Astrocyte (in vitro differentiated cells and primary cell): ENCODE measurements around the gene PXMP4. TPM values are rescaled to one million over a fixed set of nuclear protein-coding genes. Genes with fewer than 3 reads are reported as not detected.
A peak's percentile ranks its signal among the peaks of the same experiment; 100 is the strongest.

Experiments
- DNase-seq: peaks from one replicate; pipeline ENCODE4 v3.0.0-alpha.2; 2010; ENCODE audit warnings: low read depth
- FAIRE-seq: peaks from 2 replicates; lab custom pipeline; 2011; peaks lifted over from hg19 to GRCh38; lab: Jason Lieb, UNC
- H2AFZ ChIP-seq: 2 replicates; pipeline ENCODE4 v1.6.0; 2012; ENCODE audit warnings: low read depth, low read length, inconsistent platforms
- H3K27ac ChIP-seq: 2 replicates; pipeline ENCODE4 v1.5.1; 2011; ENCODE audit warnings: low read depth, low read length, inconsistent platforms
- H3K27me3 ChIP-seq: 2 replicates; pipeline ENCODE4 v1.6.0; 2011; ENCODE audit warnings: low read length, inconsistent platforms; ENCODE audit not compliant: insufficient read depth
- H3K36me3 ChIP-seq: 2 replicates; pipeline ENCODE4 v1.5.1; 2011; ENCODE audit warnings: low read length, inconsistent platforms; ENCODE audit not compliant: insufficient read depth
- H3K4me1 ChIP-seq: 2 replicates; pipeline ENCODE4 v1.5.1; 2011; ENCODE audit warnings: low read length, inconsistent platforms; ENCODE audit not compliant: insufficient read depth
- H3K4me2 ChIP-seq: 2 replicates; pipeline ENCODE4 v1.6.0; 2012; ENCODE audit warnings: low read length, inconsistent platforms
- H3K4me3 ChIP-seq: 2 replicates; pipeline ENCODE4 v1.5.1; 2011; ENCODE audit warnings: low read depth, mild to moderate bottlenecking, low read length, inconsistent platforms; ENCODE audit not compliant: insufficient read depth
- H3K79me2 ChIP-seq: 2 replicates; pipeline ENCODE4 v1.6.0; 2012; ENCODE audit warnings: mild to moderate bottlenecking, low read length, inconsistent platforms; ENCODE audit not compliant: insufficient read depth
- H3K9ac ChIP-seq: 2 replicates; pipeline ENCODE4 v1.6.0; 2012; ENCODE audit warnings: mild to moderate bottlenecking, low read length, inconsistent platforms
- H3K9me3 ChIP-seq: 2 replicates; pipeline ENCODE4 v1.5.1; 2012; ENCODE audit warnings: low read depth, mild to moderate bottlenecking, low read length, inconsistent platforms; ENCODE audit not compliant: insufficient read depth
- H4K20me1 ChIP-seq: 2 replicates; pipeline ENCODE4 v1.6.0; 2012; ENCODE audit warnings: low read length, inconsistent platforms; ENCODE audit not compliant: insufficient read depth
- H3K27ac Mint-ChIP-seq: one replicate; pipeline ENCODE4 v1.8.0; 2021; ENCODE audit warnings: mild to moderate bottlenecking, mixed read lengths; ENCODE audit not compliant: unreplicated experiment
- H3K27me3 Mint-ChIP-seq: one replicate; pipeline ENCODE4 v1.8.0; 2021; ENCODE audit warnings: low read depth, mixed read lengths; ENCODE audit not compliant: unreplicated experiment
- H3K36me3 Mint-ChIP-seq: one replicate; pipeline ENCODE4 v1.8.0; 2021; ENCODE audit warnings: low read depth, mixed read lengths; ENCODE audit not compliant: unreplicated experiment
- H3K4me1 Mint-ChIP-seq: one replicate; pipeline ENCODE4 v1.8.0; 2021; ENCODE audit warnings: low read depth, mixed read lengths; ENCODE audit not compliant: unreplicated experiment
- H3K4me3 Mint-ChIP-seq: one replicate; pipeline ENCODE4 v1.8.0; 2021; ENCODE audit warnings: mild to moderate bottlenecking, moderate library complexity, mixed read lengths; ENCODE audit not compliant: unreplicated experiment
- H3K9me3 Mint-ChIP-seq: one replicate; pipeline ENCODE4 v1.8.0; 2021; ENCODE audit warnings: mild to moderate bottlenecking, mixed read lengths; ENCODE audit not compliant: unreplicated experiment
- EZH2 ChIP-seq: IDR thresholded peaks from 2 replicates; pipeline ENCODE4 v1.6.1; 2012; ENCODE audit warnings: mild to moderate bottlenecking, low read length, inconsistent platforms; ENCODE audit not compliant: insufficient read depth
- total RNA-seq: library from RNA; stranded (reverse); gene quantifications from 2 replicates; pipeline ENCODE4 v1.2.1, GENCODE V29; 2021
- TF ChIP-seq, protein P1 (sequence below): IDR thresholded peaks from 2 replicates; pipeline ENCODE4 v1.5.1; 2011; ENCODE audit warnings: low read depth, mild to moderate bottlenecking, inconsistent platforms, low read length, moderate library complexity; ENCODE audit not compliant: insufficient read depth

Gene PXMP4
- total RNA-seq, 1 donor from 2014 or later, result 1.1 TPM

DNA sequence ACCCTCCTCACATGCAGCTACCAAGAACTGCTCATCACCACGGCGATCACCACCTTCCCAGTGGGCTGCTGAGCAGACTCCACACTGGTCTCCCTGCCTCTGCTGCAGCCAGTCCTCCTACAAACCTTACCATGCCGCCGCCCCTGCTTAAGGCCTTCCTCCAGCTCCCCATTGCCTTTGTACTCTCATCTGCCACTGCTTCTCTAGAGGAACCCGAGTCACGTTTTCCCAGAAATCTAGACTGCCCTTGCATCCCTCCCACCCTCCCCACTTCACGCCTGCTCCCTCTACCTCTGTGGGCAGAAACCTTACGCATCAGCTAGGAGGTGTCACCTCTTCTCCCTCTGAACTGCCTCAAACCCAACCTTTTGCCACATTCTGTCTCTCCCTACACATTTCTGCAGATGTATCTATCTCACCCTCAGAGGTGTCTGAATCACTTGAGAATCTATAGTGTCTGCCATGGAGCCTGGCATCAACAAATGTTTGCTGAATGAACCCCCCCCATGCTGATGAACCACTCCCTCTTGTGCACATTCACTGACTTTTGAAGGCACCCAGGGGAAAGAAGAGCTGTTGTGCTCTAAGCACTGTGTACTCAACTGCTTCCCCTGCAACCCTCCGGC, 38.3 kb downstream of the PXMP4 start:
- Histone ChIP-seq H3K27me3 (no peaks in the 10 kb centered on the region), H3K4me1 (peaks cover 14% of the 10 kb centered on the region), H3K27ac (no peak overlapping the region), H3K9me3 (no peaks in the 10 kb centered on the region), H3K4me2 (no peak overlapping the region), H3K9ac (no peak overlapping the region), H3K36me3 (no peaks in the 10 kb centered on the region), H4K20me1 (peaks cover 28% of the 10 kb centered on the region), H2AFZ (no peak overlapping the region), H3K4me3 (no peak overlapping the region), H3K79me2 (peaks cover 10% of the 10 kb centered on the region)
- TF ChIP-seq, protein P1, sequence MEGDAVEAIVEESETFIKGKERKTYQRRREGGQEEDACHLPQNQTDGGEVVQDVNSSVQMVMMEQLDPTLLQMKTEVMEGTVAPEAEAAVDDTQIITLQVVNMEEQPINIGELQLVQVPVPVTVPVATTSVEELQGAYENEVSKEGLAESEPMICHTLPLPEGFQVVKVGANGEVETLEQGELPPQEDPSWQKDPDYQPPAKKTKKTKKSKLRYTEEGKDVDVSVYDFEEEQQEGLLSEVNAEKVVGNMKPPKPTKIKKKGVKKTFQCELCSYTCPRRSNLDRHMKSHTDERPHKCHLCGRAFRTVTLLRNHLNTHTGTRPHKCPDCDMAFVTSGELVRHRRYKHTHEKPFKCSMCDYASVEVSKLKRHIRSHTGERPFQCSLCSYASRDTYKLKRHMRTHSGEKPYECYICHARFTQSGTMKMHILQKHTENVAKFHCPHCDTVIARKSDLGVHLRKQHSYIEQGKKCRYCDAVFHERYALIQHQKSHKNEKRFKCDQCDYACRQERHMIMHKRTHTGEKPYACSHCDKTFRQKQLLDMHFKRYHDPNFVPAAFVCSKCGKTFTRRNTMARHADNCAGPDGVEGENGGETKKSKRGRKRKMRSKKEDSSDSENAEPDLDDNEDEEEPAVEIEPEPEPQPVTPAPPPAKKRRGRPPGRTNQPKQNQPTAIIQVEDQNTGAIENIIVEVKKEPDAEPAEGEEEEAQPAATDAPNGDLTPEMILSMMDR, result no peak
- no peak for TF ChIP-seq EZH2
- DNase-seq (no peak), FAIRE-seq (no peak)
- H3K36me3 Mint-ChIP-seq, result peaks cover 3% of the 10 kb centered on the region
- H3K27me3 Mint-ChIP-seq, result peaks cover 9% of the 10 kb centered on the region
- H3K4me3 Mint-ChIP-seq, result no peak overlapping the region
- no peak overlapping the region for H3K27ac Mint-ChIP-seq
- no peaks in the 10 kb centered on the region for H3K4me1 Mint-ChIP-seq
- H3K9me3 Mint-ChIP-seq, result no peaks in the 10 kb centered on the region

DNA sequence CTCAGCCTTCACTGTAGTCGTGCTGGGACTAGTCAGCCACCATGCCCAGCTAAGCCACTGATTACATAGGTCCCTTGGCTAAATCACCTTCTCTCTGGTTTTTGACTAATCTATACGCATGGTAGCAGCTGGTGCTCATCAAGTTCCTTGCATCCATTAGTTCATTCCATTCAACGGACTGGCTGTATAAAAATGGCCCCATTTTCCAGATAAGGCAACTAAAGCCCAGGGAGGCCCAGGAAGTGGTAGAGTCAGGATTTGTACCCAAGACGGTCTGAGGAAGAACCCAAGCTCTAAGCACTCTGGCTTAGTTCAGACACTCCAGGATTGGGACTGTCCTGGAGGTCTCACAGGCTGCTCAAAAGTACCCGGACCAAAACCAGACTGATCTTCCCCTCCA, 38.8 kb downstream of the PXMP4 start:
- H3K9me3 Mint-ChIP-seq, result no peaks in the 10 kb centered on the region
- H3K36me3 Mint-ChIP-seq, result peaks cover 3% of the 10 kb centered on the region
- peaks cover 9% of the 10 kb centered on the region for H3K27me3 Mint-ChIP-seq
- H3K4me3 ChIP-seq, result no peak overlapping the region
- H3K9ac ChIP-seq, result no peak overlapping the region
- no peak overlapping the region for H3K4me3 Mint-ChIP-seq
- H3K4me1 Mint-ChIP-seq, result no peaks in the 10 kb centered on the region
- H3K27ac ChIP-seq, result no peak overlapping the region
- no peak overlapping the region for H2AFZ ChIP-seq
- H4K20me1 ChIP-seq, result peaks cover 28% of the 10 kb centered on the region
- no peaks in the 10 kb centered on the region for H3K9me3 ChIP-seq
- H3K27ac Mint-ChIP-seq, result no peak overlapping the region
- H3K36me3 ChIP-seq, result no peaks in the 10 kb centered on the region
- H3K79me2 ChIP-seq, result peaks cover 10% of the 10 kb centered on the region
- DNase-seq, result no peak
- H3K27me3 ChIP-seq, result no peaks in the 10 kb centered on the region
- H3K4me1 ChIP-seq, result peaks cover 11% of the 10 kb centered on the region
- FAIRE-seq, result no peak
- TF ChIP-seq, protein P1, result no peak
- no peak overlapping the region for H3K4me2 ChIP-seq

DNA sequence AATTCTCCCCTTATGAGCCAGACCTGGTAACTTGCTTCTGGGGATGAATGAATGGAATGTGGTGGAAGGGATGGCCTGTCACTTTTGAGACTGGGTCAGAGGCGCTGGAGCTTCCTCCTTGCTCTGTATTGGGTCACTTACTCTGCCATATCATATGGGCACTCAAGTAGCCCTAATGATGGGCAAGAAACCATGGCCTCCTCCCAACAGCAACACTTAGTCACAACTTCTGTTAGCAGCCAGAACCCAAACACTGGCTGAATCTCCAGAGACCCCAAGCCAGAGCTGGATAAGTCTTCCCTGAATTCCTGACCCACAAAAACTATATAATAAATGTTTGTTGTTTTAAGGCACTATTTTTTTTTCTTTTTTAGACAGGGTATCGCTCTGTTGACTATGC, 39.4 kb downstream of the PXMP4 start:
- Mint-ChIP-seq H3K27ac (no peak overlapping the region), H3K9me3 (no peaks in the 10 kb centered on the region), H3K4me1 (no peaks in the 10 kb centered on the region), H3K4me3 (no peak overlapping the region), H3K36me3 (peaks cover 3% of the 10 kb centered on the region), H3K27me3 (peaks cover 9% of the 10 kb centered on the region)
- Histone ChIP-seq H3K4me2 (no peak overlapping the region), H4K20me1 (peaks cover 28% of the 10 kb centered on the region), H3K9me3 (no peaks in the 10 kb centered on the region), H3K36me3 (no peaks in the 10 kb centered on the region), H3K9ac (no peak overlapping the region), H3K27me3 (no peaks in the 10 kb centered on the region), H2AFZ (no peak overlapping the region), H3K27ac (no peak overlapping the region), H3K4me1 (peaks cover 11% of the 10 kb centered on the region), H3K4me3 (no peak overlapping the region), H3K79me2 (peaks cover 10% of the 10 kb centered on the region)
- DNase-seq, result peak; percentile 26
- FAIRE-seq, result no peak
- no peak for TF ChIP-seq EZH2
- TF ChIP-seq, protein P1, result no peak
